AG10803 (cell line): ENCODE measurements around the gene KDM6A.
A peak's percentile ranks its signal among the peaks of the same experiment; 100 is the strongest.
"Not testable (repeated sequence)": the region's sequence is repeated elsewhere in the genome, so short reads cannot be mapped to it uniquely, and the experiment has no call there.

Experiments used
- DNase-seq: peaks from one replicate; pipeline ENCODE4 v3.0.0; 2010; ENCODE audit warnings: low read depth
- H3K4me3 ChIP-seq: 2 replicates; pipeline ENCODE4 v1.5.1; 2011; ENCODE audit warnings: mild to moderate bottlenecking, low read length, control low read depth
- TF ChIP-seq, protein P1 (sequence below): conservative IDR thresholded peaks from 2 replicates; pipeline ENCODE4 v1.5.1; 2011; ENCODE audit warnings: mild to moderate bottlenecking, low read length, control low read depth, inconsistent platforms

The KDM6A gene

DNA sequence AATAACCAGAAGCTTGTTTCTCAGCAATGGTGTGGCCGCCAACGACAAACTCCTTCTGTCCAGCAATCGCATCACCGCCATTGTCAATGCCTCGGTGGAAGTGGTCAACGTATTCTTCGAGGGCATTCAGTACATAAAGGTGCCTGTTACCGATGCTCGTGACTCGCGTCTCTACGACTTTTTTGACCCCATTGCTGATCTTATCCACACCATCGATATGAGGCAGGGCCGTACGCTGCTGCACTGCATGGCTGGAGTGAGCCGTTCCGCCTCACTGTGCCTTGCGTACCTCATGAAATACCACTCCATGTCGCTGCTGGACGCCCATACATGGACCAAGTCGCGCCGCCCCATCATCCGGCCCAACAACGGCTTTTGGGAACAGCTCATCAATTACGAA lies 28.8 kb upstream of the KDM6A start:
- no peak for DNase-seq
- TF ChIP-seq, protein P1, sequence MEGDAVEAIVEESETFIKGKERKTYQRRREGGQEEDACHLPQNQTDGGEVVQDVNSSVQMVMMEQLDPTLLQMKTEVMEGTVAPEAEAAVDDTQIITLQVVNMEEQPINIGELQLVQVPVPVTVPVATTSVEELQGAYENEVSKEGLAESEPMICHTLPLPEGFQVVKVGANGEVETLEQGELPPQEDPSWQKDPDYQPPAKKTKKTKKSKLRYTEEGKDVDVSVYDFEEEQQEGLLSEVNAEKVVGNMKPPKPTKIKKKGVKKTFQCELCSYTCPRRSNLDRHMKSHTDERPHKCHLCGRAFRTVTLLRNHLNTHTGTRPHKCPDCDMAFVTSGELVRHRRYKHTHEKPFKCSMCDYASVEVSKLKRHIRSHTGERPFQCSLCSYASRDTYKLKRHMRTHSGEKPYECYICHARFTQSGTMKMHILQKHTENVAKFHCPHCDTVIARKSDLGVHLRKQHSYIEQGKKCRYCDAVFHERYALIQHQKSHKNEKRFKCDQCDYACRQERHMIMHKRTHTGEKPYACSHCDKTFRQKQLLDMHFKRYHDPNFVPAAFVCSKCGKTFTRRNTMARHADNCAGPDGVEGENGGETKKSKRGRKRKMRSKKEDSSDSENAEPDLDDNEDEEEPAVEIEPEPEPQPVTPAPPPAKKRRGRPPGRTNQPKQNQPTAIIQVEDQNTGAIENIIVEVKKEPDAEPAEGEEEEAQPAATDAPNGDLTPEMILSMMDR = no peak
- H3K4me3 ChIP-seq = no peak overlapping the region

DNA sequence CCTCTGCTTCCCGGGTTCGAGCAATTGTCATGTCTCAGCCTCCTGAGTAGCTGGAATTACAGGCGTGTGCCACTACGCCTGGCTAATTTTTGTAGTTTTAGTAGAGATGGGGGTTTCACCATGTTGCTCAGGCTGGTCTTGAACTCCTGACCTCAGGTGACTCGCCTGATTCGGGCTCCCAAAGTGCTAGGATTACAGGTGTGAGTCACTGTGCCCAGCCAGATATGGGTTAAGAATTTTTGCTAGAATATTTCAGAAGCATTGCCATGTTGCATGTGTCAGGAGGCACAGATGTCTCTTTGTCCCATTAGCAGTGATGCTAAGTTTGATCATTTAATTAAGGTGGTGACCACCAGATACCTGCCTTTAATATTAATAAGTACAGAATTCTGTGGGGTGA lies 22.1 kb upstream of the KDM6A start:
- not testable (repeated sequence) for H3K4me3 ChIP-seq, DNase-seq

- H3K4me3 ChIP-seq = peak overlapping the region; percentile 64
- TF ChIP-seq, protein P1 = no peak
- peak; percentile 15 for DNase-seq
Measured at GRCh38 chrX:44871114-44871645, 1.8 kb upstream of the KDM6A start.

DNA sequence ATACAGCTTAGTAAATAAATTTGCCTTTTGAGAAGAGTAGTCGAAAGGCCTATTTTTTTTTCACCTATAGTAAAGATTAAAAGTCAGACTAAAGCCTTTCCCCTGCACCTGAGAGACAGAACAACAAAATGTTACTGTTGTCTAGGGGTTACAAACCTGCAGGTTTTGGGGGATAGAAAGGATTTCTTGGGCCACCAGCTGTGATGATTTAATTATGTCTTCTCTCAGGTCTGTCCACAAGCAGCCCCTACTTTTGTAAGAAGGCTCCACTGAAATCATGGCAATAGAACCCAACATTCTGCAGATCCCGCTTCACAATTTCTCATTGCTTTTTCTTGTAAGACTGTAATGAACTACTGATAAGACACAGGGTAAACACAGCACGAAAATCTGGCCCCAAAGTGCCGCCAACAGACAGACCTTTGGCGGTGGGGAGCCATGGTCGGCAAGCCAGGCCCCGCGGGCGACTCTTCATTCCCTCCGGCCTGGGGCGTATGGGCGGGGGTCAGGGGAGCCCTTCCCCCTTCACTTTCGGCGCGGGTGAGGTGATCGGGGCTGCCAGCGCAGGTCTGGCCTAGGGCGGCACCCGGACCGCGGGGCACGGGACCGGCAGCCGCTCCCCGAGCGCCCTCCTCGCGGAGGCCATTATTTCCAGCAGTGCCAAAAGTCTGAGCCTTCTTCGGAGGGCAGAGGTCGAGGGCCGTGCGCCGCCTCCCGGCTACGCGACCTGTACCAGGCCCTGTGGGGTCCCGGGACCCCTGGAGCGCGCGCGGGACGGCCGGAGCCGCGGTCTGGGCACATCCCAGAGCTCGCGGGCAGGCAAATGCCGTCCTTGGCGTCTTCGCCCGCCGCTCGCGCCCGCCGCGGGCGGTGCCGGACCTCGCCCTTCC lies 812 bp upstream of the KDM6A start:
- TF ChIP-seq, protein P1 = no peak
- H3K4me3 ChIP-seq = peak overlapping the region; percentile 64
- no peak for DNase-seq

- peak; percentile 42 for DNase-seq
- peak overlapping the region; percentile 74 for H3K4me3 ChIP-seq
- TF ChIP-seq, protein P1 = no peak
Measured at GRCh38 chrX:44873415-44874276, 658 bp downstream of the KDM6A start.

DNA sequence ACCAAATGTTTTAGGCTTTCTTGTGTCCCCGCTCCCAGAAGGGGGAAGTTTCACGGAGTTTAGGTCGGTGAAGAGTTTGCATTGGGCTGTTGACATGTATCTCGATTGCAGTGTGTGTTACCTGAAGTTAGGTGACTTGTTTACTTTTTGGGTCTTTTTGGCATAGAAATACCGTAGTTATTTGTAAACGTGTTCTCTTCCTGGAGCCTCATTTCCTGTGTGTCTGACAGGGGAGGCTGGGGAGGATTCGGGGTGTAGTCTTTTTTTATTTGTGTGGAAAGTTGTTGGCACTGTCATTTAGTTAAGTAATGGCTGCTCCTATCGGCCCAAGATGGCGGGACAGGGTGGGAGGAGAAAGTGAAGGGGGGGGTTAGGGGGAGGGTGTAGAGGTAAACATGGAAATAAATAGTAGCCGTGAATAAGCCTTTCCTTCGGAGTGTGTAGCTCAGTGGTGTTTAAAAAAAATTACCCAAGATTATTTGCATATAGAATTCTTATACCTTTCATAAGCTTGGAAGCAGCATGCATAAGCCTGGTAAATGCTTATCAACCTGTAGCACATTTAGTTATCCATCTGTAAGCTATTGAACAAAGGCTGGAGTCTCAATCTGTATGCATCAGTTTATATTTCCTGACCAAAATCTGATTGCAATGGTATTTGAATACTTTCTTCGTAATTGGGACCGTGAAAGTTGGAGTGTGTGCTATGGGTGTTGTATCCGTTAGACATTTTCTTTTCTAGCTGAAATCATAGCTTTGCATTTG lies 1.6 kb downstream of the KDM6A start:
- peak overlapping the region; percentile 74 for H3K4me3 ChIP-seq
- TF ChIP-seq, protein P1 = no peak
- DNase-seq = peak; percentile 31

DNA sequence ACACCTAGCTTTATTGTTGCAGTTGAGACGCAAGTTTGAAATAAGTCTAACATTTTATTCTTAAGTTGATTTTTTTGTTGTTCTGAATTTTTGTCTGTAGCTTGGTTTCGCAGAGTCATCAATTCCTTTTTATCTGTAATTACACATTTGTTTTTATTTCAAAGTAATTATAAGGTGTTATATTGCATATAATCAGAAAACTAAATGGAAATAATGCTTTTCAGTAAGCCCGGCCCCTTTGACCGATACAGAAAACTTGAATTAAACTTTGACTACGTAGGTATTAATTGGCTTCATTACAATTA lies 2.1 kb downstream of the KDM6A start:
- H3K4me3 ChIP-seq = peak overlapping the region; percentile 74
- TF ChIP-seq, protein P1 = no peak
- no peak for DNase-seq
